Activated T-cell treated with anti-CD3 and anti-CD28 coated beads, Interleukin-2, amount 50 U/mL, for 1 hour (primary cell): ENCODE measurements around the gene KLHL12.
"Not testable (repeated sequence)": the region's sequence is repeated elsewhere in the genome, so short reads cannot be mapped to it uniquely, and the experiment has no call there.

Experiments
- DNase-seq: peaks from one replicate; pipeline ENCODE4 v3.0.0-alpha.2; 2020

KLHL12 gene

GRCh38 chr1:202945483-202945882 is 18.4 kb upstream of the KLHL12 start:
- no peak for DNase-seq

GRCh38 chr1:202944438-202944921 is 17.4 kb upstream of the KLHL12 start:
- no peak for DNase-seq

DNA sequence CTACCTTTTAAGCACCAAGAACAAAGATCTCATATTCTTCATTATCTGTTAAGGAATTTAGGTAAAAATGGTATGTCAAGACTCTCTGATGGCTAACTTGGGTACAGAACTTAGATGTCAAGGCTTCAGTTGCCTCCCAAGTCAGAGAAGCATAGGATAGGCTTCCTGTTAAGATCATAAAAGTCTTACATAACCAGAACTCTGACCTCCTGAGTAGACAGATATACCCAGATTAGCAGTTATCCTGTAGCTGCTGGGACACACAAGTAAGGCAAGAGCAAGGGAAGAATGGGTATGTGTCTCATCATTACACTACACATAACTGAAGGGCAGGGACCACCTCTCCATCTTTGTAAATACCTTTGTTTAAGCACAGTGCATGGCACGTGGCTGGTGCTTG is 15.4 kb upstream of the KLHL12 start:
- DNase-seq: no peak

DNA sequence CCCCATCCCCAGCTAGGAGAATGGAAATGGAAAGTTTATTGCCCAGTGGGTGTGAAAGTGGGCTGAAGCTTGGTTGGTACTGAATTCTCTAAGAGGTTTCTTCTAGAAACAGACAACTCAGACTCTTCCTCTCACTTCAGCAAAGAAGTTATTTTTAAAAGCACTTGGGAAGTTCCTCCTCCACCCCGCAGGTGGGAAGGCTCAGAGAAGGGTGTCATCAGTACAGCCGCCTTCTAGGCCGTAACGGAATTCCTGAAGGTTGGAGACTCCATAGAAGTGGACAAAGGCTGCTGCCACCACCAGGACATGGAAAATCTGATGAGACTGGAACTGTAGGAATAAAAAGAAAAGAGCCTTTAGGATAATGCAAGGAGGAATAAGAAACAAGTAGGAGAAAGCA is 14.3 kb upstream of the KLHL12 start:
- no peak for DNase-seq

DNA sequence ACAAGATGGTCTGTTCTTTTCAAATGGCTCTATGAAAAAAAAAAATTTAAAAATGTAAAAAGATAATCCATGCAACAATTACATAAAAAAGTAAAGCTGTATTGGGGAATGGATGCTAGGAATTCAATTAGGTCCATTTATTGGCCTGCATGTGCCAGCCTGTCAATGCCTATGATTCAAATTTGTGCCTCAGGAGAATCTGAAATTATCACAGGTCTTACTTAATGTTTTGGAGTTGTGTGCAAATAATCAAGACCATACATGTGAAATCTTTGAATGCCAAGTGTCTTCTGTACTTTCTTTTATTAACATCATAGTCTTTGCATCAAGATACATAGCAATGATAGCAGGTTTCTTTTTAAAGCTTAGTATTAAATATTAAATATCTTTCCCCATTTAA is 13.5 kb upstream of the KLHL12 start:
- DNase-seq: no peak

DNA sequence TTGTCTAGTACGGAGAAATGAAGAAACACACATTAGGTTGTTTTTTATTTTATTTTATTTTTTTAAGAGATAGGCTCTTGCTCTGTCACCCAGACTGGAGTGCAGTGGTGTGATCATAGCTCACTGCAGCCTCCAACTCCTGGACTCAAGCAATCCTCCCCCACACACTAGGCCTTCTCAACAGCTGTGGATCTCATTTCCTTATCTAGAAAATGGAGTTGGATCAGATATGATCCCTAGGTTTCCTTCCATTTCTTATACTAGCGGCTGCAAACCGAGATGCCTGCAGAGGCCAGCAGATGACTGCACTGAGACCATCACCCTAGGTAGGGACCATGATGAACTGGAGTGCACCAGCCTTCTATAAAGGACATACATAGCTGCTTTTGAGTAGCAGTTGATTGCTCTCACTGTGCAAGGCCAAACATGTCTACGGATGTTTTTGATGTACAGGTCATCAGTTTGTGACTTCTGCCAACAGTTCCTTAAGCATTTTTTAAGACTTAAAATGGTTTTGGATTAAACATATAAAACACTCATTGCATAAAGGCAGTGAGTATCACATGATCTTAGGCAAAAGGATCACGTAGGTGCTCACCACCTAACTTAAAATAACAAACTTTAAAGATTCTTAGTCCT is 11.4 kb upstream of the KLHL12 start:
- no peak for DNase-seq

- not testable (repeated sequence) for DNase-seq
Measured at GRCh38 chr1:202936409-202936808, 9.4 kb upstream of the KLHL12 start.

- DNase-seq: no peak
Measured at GRCh38 chr1:202935844-202936243, 8.8 kb upstream of the KLHL12 start.

- no peak for DNase-seq
Measured at GRCh38 chr1:202934755-202935154, 7.7 kb upstream of the KLHL12 start.

- DNase-seq: no peak
Measured at GRCh38 chr1:202932476-202932875, 5.4 kb upstream of the KLHL12 start.

DNA sequence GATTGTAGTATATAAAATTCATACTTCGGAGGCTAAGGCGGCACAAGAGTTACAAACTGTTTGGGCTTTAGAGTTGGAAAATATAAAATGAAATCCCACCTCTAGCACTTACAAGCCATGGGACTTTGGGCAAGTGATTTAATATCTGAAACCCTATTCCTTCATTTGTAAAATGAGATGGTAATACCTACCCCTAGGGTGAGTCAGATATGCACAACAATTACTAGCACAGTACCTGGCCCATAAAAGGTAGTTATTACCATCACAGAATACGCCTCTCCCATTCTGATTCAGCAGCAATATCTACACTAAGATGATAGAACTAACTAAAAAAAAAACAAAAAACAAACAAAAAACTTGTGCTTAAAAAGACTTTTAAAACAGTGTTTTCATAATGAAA is 3.5 kb downstream of the KLHL12 start:
- DNase-seq: no peak

- no peak for DNase-seq
Measured at GRCh38 chr1:202919615-202920014, 7.4 kb downstream of the KLHL12 start.

DNA sequence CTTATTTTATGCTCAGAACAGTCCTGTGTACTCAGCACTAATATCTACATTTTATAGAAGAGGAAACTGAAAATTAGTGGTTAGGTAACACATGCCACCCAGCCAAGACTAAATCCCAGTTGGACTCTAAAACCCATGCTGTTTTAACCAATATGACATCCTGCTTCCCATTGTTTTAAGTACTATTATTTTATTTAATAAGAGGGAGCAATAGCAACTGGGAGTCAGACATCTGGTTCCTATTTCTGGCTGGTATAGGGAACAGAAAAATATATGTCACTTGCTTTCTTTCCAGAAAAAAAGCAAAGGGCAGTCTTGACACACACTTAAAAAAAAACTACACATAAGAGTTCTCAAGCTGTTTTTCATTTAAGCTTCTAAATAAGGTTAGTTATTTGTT is 11.9 kb downstream of the KLHL12 start:
- no peak for DNase-seq

- DNase-seq: not testable (repeated sequence)
Measured at GRCh38 chr1:202912476-202912875, 14.6 kb downstream of the KLHL12 start.

- no peak for DNase-seq
Measured at GRCh38 chr1:202909494-202909893, 17.5 kb downstream of the KLHL12 start.

- DNase-seq: no peak
Measured at GRCh38 chr1:202908998-202909397, 18.0 kb downstream of the KLHL12 start.

DNA sequence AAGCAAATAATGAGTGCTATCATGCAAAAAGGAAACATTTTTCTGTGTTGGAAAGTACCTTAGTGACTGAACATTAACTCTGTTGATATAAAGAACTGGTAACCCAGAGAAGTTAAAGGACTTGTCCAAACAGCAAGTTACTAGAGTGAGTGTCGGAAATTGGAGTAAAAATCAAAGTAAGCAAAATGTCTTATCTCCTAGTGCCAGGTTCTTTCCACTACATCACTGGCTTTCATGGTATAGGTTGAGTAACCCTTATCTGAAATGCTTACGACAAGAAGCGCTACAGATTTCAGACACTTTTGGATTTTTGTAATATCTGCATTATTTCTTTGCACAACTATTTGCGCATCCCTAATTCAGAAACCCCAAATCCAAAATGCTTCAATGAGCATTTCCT is 21.7 kb downstream of the KLHL12 start:
- no peak for DNase-seq

DNA sequence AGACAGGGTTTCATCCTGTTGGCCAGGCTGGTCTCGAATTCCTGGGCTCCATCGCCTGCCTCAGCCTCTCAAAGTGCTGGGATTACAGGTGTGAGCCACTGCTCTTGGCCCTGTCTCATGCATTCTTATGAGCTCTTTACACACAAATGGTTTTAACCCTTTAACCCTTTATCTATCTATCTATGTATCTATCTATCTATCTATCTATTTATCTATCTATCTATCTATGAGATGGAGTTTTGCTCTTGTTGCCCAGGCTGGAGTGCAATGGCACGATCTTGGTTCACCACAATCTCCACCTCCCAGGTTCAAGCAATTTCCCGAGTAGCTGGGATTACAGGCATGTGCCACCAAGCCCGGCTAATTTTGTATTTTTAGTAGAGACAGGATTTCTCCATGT is 23.2 kb downstream of the KLHL12 start:
- DNase-seq: not testable (repeated sequence)

DNA sequence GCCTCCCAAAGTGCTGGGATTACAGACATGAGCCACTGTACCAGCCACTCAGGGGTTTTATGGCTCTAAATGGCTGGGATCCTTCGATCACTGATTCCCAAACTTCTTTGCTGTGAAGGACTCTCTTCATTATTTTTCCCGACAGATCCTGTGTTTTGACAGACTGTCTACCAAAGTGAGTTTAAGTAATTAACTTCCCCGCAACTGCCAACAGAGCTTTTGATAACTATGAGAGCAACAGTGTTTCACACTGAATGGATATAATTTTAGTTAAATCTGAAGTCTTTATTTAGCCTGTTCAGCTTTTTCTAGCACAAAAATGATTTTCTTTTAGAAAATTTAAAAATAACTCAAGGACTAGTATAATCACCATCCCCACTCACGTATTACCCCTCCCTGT is 25.5 kb downstream of the KLHL12 start:
- DNase-seq: no peak

- DNase-seq: no peak
Measured at GRCh38 chr1:202892501-202892900, 34.5 kb downstream of the KLHL12 start.

DNA sequence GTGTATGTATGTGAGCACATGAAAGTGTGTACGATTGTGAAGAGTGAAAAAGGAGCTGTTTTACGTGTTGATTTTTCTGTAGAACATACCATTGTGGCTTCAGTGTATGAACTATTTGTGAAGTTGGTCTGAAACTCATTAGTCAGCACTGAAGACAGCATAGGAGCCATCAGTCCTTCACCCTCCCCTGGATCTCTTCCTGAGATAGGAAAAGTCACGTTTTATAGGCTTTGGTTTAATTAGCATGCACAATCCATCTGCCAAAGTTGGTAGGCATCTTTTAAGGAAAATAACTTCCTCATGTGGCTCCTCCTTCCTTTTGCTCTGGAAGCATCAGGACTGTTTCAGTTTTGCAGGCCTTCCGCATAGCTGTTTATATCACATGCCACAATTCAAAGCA is 36.6 kb downstream of the KLHL12 start:
- no peak for DNase-seq

- peak; percentile 96 for DNase-seq
Measured at GRCh38 chr1:202888531-202889360, 38.3 kb downstream of the KLHL12 start, which contains the start of gene RABIF. TSS of gene RABIF (minus strand) at chr1:202889149. CDS start at chr1:202889098, 51 bp downstream.

DNA sequence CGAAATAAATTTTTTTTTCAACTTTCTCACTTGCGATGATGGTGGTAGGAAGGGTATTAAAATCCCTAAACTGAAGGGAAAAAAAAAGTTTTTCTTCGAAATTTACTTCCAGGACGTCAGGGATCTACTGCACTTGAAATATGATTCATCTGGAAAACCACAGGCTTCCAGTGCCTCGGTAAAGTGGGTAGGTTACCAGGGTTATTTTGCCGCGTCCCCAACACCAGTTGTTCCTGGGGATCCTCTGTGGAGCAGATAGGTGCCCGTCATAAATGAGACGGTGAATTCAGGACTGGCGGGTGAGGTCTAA is 38.9 kb downstream of the KLHL12 start:
- no peak for DNase-seq

GRCh38 chr1:202880961-202881460 is 46.0 kb downstream of the KLHL12 start:
- no peak for DNase-seq
